Keratinocyte (primary cell): ENCODE measurements around the gene TNNT2.

Source experiments
- EZH2 ChIP-seq: IDR thresholded peaks from one replicate; pipeline ENCODE4 v1.6.1; 2012; ENCODE audit warnings: inconsistent platforms, mild to moderate bottlenecking, low read length, moderate library complexity
- TF ChIP-seq, protein P1 (sequence below), 3 experiments: IDR thresholded peaks in 1 of 3; conservative IDR thresholded peaks in 1 of 3; optimal IDR thresholded peaks in 1 of 3; 2 replicates in 2 of 3; 3 replicates in 1 of 3; pipeline versions ENCODE3 to v1.5.1; 2011; ENCODE audit warnings: low read length in 3 of 3, mild to moderate bottlenecking in 3 of 3, moderate library complexity in 2 of 3, control low read depth in 1 of 3, inconsistent platforms in 1 of 3; ENCODE audit not compliant: insufficient read depth in 2 of 3; ENCODE audit errors: extremely low read depth in 1 of 3

DNA sequence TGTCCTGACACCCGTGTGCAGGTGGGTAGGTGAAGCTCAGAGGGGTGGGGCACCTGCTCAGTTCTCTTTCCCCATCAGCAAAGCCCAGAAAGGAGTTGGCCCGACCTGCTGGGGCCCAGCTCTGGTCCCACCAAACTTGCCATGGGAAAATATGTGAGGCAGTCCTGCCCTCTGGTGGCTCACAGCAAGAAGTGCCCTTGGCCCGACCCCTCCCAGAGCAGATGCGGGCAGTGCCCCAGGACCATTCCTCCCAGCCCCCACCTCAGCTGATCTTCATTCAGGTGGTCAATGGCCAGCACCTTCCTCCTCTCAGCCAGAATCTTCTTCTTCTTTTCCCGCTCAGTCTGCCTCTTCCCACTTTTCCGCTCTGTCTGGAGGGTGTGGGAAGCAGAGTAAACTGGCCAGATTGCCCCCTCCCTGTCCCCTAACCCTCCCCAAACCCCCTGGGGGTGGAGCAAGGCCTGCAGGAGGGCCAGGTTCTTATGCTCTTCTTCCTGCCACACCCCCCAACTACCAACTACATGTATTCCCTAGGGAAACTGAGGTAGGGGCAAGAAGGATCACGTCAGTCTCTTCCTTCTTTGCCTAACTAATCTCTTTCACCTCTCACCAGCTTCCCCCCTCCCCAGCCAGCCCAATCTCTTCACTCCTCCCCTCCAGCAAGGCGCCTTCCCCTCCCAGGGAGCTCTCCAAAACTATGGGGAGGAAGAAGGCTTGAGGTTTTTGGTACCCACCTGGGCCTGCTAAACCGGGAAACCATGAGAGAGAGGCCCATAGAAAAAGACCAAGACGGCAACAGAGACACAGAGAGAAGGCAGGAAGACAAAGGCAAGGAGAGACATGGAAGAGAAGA, 15.6 kb downstream of the TNNT2 start:
- TF ChIP-seq, protein P1, sequence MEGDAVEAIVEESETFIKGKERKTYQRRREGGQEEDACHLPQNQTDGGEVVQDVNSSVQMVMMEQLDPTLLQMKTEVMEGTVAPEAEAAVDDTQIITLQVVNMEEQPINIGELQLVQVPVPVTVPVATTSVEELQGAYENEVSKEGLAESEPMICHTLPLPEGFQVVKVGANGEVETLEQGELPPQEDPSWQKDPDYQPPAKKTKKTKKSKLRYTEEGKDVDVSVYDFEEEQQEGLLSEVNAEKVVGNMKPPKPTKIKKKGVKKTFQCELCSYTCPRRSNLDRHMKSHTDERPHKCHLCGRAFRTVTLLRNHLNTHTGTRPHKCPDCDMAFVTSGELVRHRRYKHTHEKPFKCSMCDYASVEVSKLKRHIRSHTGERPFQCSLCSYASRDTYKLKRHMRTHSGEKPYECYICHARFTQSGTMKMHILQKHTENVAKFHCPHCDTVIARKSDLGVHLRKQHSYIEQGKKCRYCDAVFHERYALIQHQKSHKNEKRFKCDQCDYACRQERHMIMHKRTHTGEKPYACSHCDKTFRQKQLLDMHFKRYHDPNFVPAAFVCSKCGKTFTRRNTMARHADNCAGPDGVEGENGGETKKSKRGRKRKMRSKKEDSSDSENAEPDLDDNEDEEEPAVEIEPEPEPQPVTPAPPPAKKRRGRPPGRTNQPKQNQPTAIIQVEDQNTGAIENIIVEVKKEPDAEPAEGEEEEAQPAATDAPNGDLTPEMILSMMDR (optimal IDR thresholded peaks at IDR 0.05 in 1 of 3, IDR thresholded peaks at IDR 0.05 in 1 of 3, conservative IDR thresholded peaks at IDR 0.05 in 1 of 3; ENCODE audit: extremely low read depth in 1 of 3, insufficient read depth in 2 of 3, low read length in 3 of 3), result peak; percentile 89 to 95 (median 92)
- TF ChIP-seq EZH2, result no peak
